HepG2 (cell line): Measurements from ENCODE around the gene VEGFB. TPM values are rescaled to one million over a fixed set of nuclear protein-coding genes. Genes with fewer than 3 reads are reported as not detected.

Experiments used
- ARNT ChIP-seq: fragments of 450-650 bp; IDR thresholded peaks from 2 replicates; pipeline ENCODE4 v1.6.1; 2017
- EHMT2 ChIP-seq: fragments of 200-600 bp; sonication (generic); IDR thresholded peaks from 2 replicates; pipeline ENCODE4 v1.7.0; 2017; ENCODE audit warnings: antibody characterized with exemption, low read depth, low read length, borderline replicate concordance
- ELF3 ChIP-seq: IDR thresholded peaks from 2 replicates; pipeline ENCODE4 v1.6.1; 2016; ENCODE audit warnings: missing genetic modification reagents, missing compliant biosample characterization
- FOXJ3 ChIP-seq: sonication (generic); formaldehyde crosslinking; IDR thresholded peaks from 2 replicates; pipeline ENCODE4 v1.4.0; 2020; ENCODE audit warnings: missing genetic modification reagents, mild to moderate bottlenecking, borderline replicate concordance
- GZF1 ChIP-seq: sonication (generic); formaldehyde crosslinking; IDR thresholded peaks from 2 replicates; pipeline ENCODE4 v1.5.1; 2020; ENCODE audit warnings: mild to moderate bottlenecking, missing genetic modification reagents
- NAIF1 ChIP-seq: sonication (generic); formaldehyde crosslinking; IDR thresholded peaks from 2 replicates; pipeline ENCODE4 v1.5.0; 2020; ENCODE audit warnings: mild to moderate bottlenecking, missing genetic modification reagents, borderline replicate concordance
- POLR2AphosphoS2 ChIP-seq: IDR thresholded peaks from 2 replicates; pipeline ENCODE4 v1.6.1; 2011; ENCODE audit warnings: low read depth, low read length, improper control_type of control experiment
- SIX1 ChIP-seq: sonication (generic); formaldehyde crosslinking; IDR thresholded peaks from 2 replicates; pipeline ENCODE4 v1.4.0; 2020; ENCODE audit warnings: missing genetic modification reagents, borderline replicate concordance
- TBL1XR1 ChIP-seq: fragments of 150-350 bp; IDR thresholded peaks from 2 replicates; pipeline ENCODE4 v1.6.1; 2014; ENCODE audit warnings: borderline replicate concordance, low read length; ENCODE audit not compliant: partially characterized antibody
- YY1 ChIP-seq: IDR thresholded peaks from 2 replicates; pipeline ENCODE4 v1.6.1; 2011; ENCODE audit warnings: low read length, low read depth, moderate library complexity, mild to moderate bottlenecking; ENCODE audit not compliant: insufficient read depth, insufficient replicate concordance
- ZNF674 ChIP-seq: sonication (generic); formaldehyde crosslinking; IDR thresholded peaks from 2 replicates; pipeline ENCODE4 v1.5.0; 2020; ENCODE audit warnings: low read depth, mild to moderate bottlenecking, missing genetic modification reagents
- ZNF83 ChIP-seq: sonication (generic); formaldehyde crosslinking; IDR thresholded peaks from 2 replicates; pipeline ENCODE4 v1.4.0; 2020; ENCODE audit warnings: missing genetic modification reagents, mild to moderate bottlenecking, borderline replicate concordance
- ZNF878 ChIP-seq: sonication (generic); formaldehyde crosslinking; IDR thresholded peaks from 2 replicates; pipeline ENCODE4 v1.8.1; 2023; ENCODE audit warnings: mild to moderate bottlenecking, missing genetic modification reagents, moderate library complexity
- polyA plus RNA-seq, 8 experiments: library from polyadenylated mRNA; depleted of rRNA in 3 of 8; stranded (reverse) in 7 of 8; unstranded in 1 of 8; fragments of >200 nt; fragmentation: Illumina TruSeq in 4 of 8; extraction: Trizol in 4 of 8; gene quantifications; 2 replicates each; pipeline versions ENCODE4 v1.2.1 to v1.2.3, GENCODE V29; 2011 to 2016; ENCODE audit warnings: low read depth in 4 of 8, missing spikeins in 1 of 8, mixed read lengths in 1 of 8; ENCODE audit not compliant: insufficient read depth in 1 of 8
- total RNA-seq, 5 experiments: library from RNA; depleted of rRNA; stranded (reverse); fragments of >200 nt; fragmentation: Illumina TruSeq; extraction: Trizol; gene quantifications; 2 replicates each; pipeline ENCODE4 v1.2.3, GENCODE V29; 2016; ENCODE audit warnings: low read depth in 1 of 5
- TF ChIP-seq, protein P1 (sequence below): sonication (generic); formaldehyde crosslinking; IDR thresholded peaks from 2 replicates; pipeline ENCODE4 v1.4.0; 2020; ENCODE audit warnings: missing genetic modification reagents
- TF ChIP-seq, protein P2 (sequence below): fragments of 450-650 bp; IDR thresholded peaks from 2 replicates; pipeline ENCODE4 v1.6.1; 2016
- TF ChIP-seq, protein P3 (sequence below): sonication (generic); IDR thresholded peaks from 2 replicates; pipeline ENCODE4 v1.6.1; 2016; ENCODE audit warnings: low read depth, borderline replicate concordance
- TF ChIP-seq, protein P4 (sequence below): IDR thresholded peaks from 2 replicates; pipeline ENCODE4 v1.6.1; 2016; ENCODE audit warnings: missing compliant biosample characterization, missing genetic modification reagents, borderline replicate concordance
- TF ChIP-seq, protein P5 (sequence below): sonication (generic); formaldehyde crosslinking; IDR thresholded peaks from 2 replicates; pipeline ENCODE4 v1.5.0; 2020; ENCODE audit warnings: missing genetic modification reagents

VEGFB gene
- total and polyA plus RNA-seq, 2 of the 13 experiments (the other 11 are each of a cell fraction or from before 2014, with no cell fraction given): 9.0 to 11.3 TPM

DNA sequence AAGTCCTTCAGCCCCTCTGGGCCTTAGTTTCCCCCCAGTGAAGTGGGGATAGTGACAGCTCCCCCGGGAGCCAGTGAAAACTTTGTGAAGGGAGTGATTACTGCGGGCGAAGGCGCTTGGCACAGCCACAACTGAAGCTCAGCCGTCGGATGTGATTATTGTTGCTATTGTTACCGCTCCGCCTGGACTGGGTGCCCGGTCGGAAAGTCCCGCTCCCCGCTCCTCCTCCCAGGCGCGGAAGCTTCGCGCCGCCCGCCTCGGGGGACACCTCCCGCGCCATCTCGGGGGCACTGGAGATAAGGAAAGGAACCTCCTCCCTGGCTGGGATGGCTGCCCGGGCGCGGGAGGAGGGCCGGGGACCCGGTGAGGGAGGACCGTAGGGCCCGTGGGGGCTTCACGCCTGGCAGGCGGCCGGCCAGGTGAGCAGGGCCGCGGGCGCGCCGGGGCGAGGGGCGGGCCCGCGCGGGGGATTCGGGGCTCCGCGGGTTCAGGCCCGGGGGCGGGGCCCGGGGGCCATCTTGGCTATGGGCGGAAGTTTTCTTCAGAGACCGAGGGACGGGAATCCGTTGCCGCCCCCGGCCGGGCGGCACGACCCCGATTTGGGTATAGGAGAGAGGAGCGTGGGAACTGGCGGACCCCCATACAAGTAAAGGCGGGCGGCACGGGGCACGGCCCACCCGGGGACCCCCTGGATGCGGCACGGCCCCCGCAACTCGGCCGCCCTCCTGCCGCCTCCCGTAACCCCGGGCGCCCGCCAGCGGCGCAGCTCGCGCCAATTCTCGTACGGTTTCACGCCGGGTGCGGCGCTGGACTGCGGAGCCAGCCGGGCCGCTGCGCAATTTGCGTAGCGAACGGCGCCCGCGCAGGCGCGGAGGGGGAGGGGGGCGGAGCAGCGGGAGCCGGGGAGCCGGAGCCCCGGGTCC is 50.8 kb downstream of the VEGFB start, which contains the start of gene GPR137 (continued):
- TF ChIP-seq, protein P1, sequence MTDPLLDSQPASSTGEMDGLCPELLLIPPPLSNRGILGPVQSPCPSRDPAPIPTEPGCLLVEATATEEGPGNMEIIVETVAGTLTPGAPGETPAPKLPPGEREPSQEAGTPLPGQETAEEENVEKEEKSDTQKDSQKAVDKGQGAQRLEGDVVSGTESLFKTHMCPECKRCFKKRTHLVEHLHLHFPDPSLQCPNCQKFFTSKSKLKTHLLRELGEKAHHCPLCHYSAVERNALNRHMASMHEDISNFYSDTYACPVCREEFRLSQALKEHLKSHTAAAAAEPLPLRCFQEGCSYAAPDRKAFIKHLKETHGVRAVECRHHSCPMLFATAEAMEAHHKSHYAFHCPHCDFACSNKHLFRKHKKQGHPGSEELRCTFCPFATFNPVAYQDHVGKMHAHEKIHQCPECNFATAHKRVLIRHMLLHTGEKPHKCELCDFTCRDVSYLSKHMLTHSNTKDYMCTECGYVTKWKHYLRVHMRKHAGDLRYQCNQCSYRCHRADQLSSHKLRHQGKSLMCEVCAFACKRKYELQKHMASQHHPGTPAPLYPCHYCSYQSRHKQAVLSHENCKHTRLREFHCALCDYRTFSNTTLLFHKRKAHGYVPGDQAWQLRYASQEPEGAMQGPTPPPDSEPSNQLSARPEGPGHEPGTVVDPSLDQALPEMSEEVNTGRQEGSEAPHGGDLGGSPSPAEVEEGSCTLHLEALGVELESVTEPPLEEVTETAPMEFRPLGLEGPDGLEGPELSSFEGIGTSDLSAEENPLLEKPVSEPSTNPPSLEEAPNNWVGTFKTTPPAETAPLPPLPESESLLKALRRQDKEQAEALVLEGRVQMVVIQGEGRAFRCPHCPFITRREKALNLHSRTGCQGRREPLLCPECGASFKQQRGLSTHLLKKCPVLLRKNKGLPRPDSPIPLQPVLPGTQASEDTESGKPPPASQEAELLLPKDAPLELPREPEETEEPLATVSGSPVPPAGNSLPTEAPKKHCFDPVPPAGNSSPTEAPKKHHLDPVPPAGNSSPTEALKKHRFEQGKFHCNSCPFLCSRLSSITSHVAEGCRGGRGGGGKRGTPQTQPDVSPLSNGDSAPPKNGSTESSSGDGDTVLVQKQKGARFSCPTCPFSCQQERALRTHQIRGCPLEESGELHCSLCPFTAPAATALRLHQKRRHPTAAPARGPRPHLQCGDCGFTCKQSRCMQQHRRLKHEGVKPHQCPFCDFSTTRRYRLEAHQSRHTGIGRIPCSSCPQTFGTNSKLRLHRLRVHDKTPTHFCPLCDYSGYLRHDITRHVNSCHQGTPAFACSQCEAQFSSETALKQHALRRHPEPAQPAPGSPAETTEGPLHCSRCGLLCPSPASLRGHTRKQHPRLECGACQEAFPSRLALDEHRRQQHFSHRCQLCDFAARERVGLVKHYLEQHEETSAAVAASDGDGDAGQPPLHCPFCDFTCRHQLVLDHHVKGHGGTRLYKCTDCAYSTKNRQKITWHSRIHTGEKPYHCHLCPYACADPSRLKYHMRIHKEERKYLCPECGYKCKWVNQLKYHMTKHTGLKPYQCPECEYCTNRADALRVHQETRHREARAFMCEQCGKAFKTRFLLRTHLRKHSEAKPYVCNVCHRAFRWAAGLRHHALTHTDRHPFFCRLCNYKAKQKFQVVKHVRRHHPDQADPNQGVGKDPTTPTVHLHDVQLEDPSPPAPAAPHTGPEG (CRISPR knock-in tag): no peak
- TF ChIP-seq POLR2AphosphoS2 (no peak), NAIF1 (CRISPR knock-in tag) (peak; percentile 100), ELF3 (CRISPR knock-in tag) (no peak), YY1 (peak; percentile 97), ZNF674 (CRISPR knock-in tag) (no peak), FOXJ3 (CRISPR knock-in tag) (no peak), SIX1 (CRISPR knock-in tag) (no peak), GZF1 (CRISPR knock-in tag) (no peak), ZNF83 (CRISPR knock-in tag) (no peak), ZNF878 (CRISPR knock-in tag) (no peak), TBL1XR1 (peak; percentile 70), EHMT2 (no peak), ARNT (no peak)
- TF ChIP-seq, protein P2, sequence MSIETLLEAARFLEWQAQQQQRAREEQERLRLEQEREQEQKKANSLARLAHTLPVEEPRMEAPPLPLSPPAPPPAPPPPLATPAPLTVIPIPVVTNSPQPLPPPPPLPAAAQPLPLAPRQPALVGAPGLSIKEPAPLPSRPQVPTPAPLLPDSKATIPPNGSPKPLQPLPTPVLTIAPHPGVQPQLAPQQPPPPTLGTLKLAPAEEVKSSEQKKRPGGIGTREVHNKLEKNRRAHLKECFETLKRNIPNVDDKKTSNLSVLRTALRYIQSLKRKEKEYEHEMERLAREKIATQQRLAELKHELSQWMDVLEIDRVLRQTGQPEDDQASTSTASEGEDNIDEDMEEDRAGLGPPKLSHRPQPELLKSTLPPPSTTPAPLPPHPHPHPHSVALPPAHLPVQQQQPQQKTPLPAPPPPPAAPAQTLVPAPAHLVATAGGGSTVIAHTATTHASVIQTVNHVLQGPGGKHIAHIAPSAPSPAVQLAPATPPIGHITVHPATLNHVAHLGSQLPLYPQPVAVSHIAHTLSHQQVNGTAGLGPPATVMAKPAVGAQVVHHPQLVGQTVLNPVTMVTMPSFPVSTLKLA: no peak
- TF ChIP-seq, protein P3, sequence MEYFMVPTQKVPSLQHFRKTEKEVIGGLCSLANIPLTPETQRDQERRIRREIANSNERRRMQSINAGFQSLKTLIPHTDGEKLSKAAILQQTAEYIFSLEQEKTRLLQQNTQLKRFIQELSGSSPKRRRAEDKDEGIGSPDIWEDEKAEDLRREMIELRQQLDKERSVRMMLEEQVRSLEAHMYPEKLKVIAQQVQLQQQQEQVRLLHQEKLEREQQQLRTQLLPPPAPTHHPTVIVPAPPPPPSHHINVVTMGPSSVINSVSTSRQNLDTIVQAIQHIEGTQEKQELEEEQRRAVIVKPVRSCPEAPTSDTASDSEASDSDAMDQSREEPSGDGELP: 0 out of 2 replicates have a peak, but pooled peaks have one; percentile 3
- TF ChIP-seq, protein P4, sequence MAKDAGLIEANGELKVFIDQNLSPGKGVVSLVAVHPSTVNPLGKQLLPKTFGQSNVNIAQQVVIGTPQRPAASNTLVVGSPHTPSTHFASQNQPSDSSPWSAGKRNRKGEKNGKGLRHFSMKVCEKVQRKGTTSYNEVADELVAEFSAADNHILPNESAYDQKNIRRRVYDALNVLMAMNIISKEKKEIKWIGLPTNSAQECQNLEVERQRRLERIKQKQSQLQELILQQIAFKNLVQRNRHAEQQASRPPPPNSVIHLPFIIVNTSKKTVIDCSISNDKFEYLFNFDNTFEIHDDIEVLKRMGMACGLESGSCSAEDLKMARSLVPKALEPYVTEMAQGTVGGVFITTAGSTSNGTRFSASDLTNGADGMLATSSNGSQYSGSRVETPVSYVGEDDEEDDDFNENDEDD (CRISPR knock-in tag): peak; percentile 27; the same call in 1 of the 2 replicates
- TF ChIP-seq, protein P5, sequence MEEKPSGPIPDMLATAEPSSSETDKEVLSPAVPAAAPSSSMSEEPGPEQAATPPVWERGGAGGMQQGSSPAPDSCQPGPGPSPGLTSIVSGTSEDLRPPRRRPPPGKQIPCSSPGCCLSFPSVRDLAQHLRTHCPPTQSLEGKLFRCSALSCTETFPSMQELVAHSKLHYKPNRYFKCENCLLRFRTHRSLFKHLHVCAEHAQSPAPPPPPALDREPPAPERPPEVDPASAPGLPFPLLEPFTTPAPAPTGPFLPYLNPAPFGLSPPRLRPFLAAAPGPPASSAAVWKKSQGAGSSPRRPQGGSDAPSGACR (CRISPR knock-in tag): peak; percentile 37; the same call in 1 of the 2 replicates
